ENCODE results near the gene NEUROD1.
A peak's percentile ranks its signal among the peaks of the same experiment; 100 is the strongest.

The NEUROD1 gene

DNA sequence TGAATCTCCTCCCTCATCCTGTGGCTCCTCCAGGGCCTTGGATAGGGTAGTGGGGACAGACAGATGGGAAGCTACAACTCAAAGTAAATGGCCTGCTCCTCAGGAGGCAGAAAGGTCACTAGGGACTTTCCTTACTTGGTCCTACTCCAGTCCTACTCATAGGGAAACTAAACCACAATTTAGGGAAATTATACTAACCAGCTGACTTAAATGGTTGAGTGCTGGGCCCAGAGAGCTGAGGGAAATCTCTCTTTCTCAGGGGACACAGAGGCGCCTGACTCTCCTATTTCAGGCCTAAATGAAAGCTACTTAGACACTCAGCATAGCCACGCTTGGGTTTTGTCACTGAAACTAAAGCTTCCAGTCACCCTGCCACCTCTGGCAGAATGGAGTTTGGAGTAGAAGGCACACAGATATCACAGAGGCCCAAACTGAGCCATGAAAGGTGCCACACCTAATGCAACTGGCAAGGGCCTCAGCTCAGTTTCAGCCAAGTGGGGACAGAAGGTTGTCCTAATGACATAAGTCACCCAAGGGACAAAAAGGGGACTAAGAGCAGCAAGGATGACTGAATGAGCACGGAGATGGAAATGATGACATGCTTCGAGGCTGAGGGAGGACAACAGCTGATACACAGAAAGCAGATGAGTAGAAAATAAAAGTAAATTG is 47.5 kb downstream of the NEUROD1 start:
- no peak for DNase-seq

DNA sequence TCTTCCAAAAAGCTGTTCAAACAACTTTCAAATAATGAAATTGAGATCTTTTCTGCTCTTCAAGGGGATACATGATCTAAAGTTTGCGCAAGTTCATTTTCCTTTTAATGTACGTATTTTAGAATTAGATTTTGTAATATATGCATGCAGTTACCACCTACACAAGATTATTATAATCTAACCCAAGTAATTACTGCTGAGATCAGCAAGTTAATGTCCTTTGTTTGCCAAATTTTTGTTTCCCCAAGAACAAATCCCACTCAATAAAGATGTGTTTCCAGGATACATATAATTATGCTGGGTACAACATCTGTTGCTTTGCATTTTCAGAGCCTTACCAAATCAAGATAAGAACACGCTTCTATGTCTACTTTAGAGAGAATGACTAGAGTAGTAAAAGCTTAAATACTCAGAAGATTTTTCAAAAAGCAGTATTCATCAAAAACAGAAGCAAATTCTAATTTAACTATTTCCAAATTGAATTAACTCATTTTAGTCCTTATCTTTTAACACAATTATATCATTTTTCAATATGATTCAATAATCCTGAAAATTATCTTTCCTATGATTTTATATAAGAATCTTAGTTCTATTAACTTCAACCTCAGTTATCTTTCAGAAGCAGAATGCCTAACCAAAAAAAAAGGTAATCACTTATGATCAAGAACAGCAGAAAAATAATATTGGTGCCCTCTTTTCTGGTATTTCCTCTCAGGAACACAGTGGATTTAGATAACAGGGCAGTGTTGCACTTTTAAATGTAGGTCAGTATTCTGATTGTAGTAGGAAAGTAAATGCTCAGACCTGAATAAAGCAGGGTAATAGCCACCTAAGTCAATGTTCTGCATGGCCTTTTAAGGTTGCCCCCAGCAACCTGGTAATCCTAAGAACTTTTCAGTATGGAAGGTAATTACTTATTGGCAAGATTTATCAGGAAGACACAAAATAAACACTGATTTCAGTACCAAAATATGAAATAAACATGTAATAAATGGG is 51.4 kb downstream of the NEUROD1 start:
- peak; percentile 21 for DNase-seq

DNA sequence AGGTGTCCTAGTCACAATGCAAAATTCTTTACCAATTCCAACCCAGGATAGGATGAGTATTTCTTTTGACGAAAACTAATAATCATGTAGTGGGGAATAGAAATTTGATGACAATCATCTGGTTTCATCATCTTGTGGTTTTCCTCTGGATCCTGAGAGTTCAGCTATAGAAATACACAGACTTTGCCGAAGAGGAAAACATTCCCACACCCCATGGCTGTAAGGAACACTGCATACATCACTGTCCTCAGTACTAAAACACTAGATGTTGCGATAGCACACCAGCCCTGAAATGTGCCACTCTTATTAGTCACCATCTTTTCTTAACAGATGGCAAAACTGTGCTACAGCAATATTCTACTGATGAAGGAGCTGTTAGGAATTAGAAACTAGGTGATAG is 52.8 kb downstream of the NEUROD1 start:
- no peak for DNase-seq

DNA sequence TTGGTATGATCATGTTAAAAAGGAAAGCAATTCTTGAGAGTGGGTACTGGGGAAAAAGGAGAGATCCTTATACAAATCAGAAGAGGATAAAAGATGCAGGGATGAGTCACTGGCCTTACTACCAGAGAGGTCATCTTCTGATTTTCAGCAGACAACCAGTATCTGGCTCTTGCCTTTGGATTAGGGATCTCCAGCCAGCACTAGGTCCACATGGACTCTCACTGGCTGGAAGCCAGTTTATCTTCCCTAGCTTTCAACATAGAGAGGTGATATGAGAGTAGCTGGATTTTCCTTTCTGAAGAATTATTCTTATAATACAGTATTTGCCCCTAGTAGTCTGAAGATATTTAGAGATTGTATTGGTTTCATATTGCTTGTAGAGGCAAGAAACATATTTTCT is 53.6 kb downstream of the NEUROD1 start:
- DNase-seq = no peak

Measured in COR-L47 (cell line).